ENCODE measurements around the gene CATSPERZ.
"Not testable (repeated sequence)": the region's sequence is repeated elsewhere in the genome, so short reads cannot be mapped to it uniquely, and the experiment has no call there.

The CATSPERZ gene

GRCh38 chr11:64321026-64321425 is 20.9 kb downstream of the CATSPERZ start:
- no peak for DNase-seq (ENCODE audit: low spot score)

- DNase-seq (ENCODE audit: low spot score) = no peak
These were observed 21.4 kb downstream of the CATSPERZ start for GRCh38 chr11:64321533-64321932.

- DNase-seq (ENCODE audit: low spot score) = no peak
These were observed 22.7 kb downstream of the CATSPERZ start for GRCh38 chr11:64322925-64323260.

DNA sequence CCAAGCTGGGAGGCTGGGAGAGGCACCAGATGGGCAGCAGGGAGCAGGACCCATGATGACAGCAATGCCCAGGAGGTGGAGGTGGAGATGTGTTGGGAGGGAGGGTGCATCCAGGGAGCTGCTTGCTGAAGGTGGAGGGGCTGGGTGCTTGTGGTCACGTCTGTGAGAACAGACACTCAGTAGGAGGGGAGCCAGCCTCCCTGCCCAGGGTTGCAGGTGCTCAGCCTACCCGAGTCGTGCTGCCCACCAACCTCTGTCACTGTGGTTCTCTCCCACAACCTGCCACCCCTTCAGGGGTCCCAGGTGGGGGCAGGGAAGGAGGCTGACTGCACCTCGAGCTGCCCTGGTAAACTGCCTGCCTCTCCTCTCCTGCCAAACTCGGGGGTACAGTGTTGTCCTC is 23.2 kb downstream of the CATSPERZ start:
- DNase-seq (ENCODE audit: low spot score) = no peak

DNA sequence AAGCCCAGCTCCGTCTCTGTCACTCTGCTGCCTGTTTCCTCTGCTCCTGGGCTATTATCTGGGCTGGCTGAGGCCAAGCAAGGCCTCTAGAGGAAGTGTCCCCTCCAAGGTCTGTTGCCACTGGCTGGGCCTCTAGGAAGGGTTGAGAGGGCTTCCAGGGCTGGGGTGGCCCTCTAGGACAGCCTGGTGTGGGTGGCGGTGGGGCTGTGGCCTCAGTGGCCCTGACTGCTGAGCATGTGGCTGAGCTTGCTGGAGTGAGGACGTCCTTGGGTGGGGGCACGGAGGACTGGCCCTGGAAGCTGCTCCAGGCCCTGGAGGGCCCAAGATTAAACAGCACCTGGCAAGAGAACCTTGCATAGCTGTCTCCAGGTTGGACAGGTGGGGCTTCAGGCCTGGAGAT is 23.8 kb downstream of the CATSPERZ start:
- not testable (repeated sequence) for DNase-seq (ENCODE audit: low spot score)

GRCh38 chr11:64324692-64325469 is 24.7 kb downstream of the CATSPERZ start:
- no peak for DNase-seq (ENCODE audit: low spot score)

DNA sequence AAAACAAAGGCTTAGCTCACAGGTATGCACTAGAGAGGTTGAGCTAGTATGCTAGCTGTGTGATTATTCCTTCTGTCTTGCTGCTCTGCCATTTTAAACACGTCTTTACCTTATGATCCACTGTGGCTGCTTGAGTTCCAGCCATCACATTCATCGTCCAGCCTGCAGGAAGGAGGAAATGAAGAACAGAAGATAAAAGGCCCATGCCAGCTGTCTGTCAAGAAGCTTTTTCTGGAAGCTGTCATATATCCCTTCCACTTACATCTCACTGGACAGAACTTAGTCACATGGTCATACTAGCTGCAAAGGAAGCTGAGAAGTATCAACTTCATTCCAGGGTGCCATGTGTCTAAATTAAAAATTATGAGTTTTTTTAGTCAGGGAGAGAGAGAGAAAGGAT is 27.2 kb downstream of the CATSPERZ start:
- DNase-seq (ENCODE audit: low spot score) = no peak

GRCh38 chr11:64327993-64328392 is 27.8 kb downstream of the CATSPERZ start:
- DNase-seq (ENCODE audit: low spot score) = no peak

DNA sequence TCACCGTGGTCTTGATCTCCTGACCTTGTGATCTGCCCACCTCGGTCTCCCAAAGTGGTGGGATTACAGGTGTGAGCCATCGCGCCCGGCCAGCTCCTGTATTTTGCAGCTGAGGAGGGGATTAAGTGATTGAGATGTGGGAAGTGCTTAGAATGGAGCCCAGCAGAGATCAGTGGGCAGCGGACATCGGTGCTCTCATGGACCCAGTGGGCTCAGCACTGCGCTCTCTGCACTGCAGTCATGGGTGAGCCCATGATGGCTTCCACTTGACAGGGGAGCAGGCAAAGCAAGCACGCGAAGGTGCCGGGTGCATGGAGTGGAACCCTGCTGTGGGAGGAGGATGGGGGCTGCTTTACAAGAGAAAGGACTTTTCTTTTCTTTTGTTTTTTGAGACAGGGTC is 30.7 kb downstream of the CATSPERZ start:
- no peak for DNase-seq (ENCODE audit: low spot score)

DNA sequence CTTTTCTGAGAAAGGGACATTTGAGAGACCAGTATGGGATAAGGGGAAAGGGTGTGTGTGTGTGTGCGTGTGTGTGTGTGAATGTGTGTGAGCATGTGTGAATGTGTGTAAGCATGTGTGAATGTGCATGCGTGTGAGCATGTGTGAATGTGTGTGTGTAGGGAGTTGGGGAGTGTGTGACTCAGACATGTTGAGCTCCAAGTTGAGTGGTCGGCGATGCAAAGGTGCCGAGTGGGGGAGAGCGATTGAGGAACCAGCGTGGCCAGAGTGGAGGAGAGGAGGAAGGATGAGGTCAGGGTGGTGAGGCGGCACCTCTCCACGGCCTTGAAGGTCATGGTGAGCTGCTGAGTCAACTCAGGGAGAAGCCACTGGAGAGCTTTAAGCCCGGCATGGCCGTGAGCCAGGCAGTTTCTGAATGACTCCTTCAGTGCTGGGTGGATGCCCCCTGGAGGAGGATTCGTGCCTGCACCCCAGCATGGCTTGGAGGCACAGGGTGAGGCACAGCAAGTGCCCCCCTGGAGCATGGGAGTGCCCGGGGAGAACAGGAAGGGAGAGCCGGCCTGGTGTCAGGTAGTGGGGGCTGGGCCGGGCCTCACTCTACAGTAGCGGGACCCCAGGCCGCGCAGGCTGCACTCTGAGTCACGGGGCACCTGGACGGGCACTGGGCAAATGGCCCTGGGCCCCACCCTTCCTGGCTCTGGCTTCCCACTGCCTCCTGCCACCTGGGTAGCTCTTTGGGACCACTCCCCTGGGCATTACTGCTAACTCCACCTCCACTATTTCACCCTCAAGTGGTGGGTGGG is 31.6 kb downstream of the CATSPERZ start:
- no peak for DNase-seq (ENCODE audit: low spot score)

- DNase-seq (ENCODE audit: low spot score) = no peak
These were observed 33.4 kb downstream of the CATSPERZ start for GRCh38 chr11:64333556-64333955.

DNA sequence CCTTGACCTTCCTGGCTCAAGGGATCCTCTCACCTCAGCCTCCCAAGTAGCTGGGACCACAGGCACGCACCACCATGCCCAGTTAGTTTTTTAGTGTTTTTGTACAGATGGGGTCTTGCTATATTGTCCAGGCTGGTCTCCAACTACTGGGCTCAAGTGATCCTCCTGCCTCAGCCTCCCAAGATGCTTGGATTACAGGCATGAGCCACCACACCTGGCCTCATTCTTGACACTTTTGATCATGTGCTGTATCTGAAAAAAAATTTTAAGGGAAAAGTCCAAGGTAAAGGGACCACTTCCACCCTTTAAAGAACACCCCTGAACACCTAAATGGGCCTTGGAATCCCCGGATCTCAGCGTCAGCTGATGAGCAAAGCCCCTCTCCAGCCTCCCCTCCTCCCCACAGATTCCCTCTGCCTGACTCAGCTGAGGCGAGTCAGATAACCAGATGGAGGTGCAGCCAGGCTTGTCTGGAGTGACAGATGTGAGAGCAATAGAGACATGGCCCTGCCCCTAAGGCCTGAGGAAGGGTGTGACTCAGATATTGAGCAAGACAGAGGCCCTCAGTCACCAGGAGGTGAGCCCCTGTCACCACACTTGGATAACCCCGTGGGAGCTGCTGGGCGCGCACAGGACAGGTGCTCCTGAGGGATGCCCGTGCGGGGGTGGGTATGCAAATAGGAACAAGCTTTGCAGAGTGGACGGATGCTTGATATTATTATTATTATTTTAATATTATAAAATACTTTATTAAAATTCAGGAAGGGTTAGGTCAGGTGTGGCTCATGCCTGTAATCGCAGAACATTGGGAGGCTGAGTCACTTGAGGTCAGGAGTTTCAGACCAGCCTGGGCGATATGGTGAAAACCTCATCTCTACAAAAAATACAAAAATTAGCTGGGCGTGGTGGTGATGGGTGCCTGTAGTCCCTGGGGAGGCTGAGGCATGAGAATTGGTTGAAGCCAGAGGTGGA is 34.9 kb downstream of the CATSPERZ start:
- DNase-seq (ENCODE audit: low spot score) = no peak

DNA sequence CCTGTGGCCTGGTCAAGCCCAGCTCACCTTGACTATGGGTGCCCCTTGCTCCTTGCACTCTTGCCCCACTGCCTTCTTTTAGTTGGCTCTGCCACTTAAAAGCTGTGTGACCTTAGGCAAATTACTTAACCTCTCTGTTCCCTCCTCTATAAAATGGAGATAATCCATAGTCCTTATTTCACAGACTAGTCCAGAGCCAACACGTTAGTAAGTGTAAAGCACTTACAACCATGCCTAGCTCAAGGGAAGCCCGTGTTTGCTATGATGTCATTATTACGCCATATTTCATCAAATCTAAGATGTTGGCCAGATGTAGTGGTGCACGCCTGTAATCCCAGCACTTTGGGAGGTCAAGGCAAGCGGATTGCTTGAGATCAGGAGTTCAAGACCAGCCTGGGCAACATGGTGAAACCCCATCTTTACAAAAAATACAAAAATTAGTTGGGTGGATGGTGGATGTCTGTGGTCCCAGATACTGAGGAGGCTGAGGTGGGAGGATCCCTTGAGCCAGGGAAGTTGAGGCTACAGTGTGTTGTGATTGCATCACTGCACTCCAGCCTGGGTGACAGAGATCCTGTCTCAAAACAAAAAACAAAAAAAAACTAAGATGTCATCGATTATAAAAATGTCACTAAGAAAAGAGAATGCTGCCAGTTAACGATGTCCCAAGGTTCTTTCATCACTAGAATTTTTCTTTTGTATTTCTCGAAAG is 37.5 kb downstream of the CATSPERZ start:
- no peak for DNase-seq (ENCODE audit: low spot score)

DNA sequence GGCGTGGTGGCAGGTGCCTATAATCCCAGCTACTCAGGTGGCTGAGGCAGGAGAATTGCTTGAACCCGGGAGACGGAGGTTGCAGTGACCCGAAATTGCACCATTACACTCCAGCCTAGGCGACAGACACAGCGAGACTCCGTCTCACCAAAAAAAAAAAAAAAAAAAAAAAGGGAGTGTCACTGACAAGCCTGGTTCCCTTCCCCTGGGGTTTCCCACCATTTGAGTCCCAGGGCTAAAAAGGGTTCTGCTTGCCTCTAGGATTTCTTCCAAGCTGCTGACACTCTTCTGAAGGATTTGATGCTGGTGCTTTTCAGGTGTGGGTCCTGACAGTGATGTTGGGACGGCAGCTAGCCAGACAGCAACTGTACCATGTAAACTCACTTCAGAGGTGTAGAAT is 38.6 kb downstream of the CATSPERZ start:
- no peak for DNase-seq (ENCODE audit: low spot score)

GRCh38 chr11:64339286-64339685 is 39.1 kb downstream of the CATSPERZ start:
- no peak for DNase-seq (ENCODE audit: low spot score)

DNA sequence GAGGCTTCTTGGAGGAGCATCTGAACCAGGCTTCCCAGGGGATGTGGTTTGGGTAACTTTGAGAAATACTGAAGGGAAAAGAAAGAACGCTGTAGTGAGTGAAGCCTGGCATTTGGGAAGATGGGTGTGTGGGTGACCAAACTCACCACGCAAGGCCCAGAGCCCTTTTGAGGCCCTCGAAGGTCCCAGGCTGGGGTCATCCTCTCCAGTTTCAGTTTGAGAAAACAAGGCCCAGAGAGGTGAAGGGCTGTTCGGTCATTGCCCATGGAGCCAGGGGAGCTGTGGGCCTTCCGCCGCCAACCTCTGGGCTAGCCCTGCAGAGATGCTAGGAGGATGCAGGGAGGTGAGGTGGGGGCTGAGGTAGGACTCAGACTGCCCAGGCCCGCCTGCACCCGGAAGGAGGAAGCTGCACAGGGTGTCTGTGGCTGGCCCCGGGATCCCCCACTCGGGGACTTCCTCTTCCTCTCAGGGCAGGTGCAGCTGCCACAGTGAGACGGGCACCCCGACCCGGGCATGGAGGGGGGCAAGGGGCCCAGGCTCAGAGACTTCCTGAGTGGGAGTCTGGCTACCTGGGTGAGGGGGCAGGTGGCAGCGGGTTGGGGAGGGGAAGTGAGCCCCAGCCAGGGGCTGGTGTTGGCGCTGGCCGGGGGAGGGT is 39.7 kb downstream of the CATSPERZ start, which contains the start of gene CCDC88B:
Gene CCDC88B (plus strand): TSS at position 451 of the 655 bp plus-strand sequence. CDS start 63 bp downstream, at position 514.
- no peak for DNase-seq (ENCODE audit: low spot score)

GRCh38 chr11:64340671-64341335 is 40.6 kb downstream of the CATSPERZ start:
- DNase-seq (ENCODE audit: low spot score) = no peak

DNA sequence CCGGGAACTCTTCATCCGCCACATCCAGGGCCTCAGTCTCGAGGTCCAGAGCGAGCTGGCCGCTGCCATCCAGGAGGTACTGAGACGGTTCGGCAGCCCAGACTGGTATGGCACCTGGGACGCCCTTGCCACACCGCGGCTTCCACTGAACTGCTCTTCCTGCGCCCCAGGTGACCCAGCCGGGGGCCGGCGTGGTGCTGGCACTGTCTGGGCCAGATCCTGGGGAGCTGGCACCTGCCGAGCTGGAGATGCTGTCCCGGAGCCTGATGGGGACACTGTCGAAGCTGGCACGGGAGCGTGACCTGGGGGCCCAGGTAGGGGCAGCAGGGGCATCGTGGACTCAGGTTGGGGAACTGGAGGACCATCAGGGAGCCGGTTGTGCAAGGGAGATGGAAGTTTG is 41.3 kb downstream of the CATSPERZ start:
- DNase-seq (ENCODE audit: low spot score) = no peak

- peak; percentile 66 for DNase-seq (ENCODE audit: low spot score)
These were observed 42.0 kb downstream of the CATSPERZ start for GRCh38 chr11:64341851-64342791.
